Endothelial cell of umbilical vein (primary cell): ENCODE data around the gene NCL. TPM values are rescaled to one million over a fixed set of nuclear protein-coding genes. Genes with fewer than 3 reads are reported as not detected.

Source experiments
- BruUV-seq: library from RNA; stranded (reverse); fragments of 400-500 nt; replicated peaks from 2 replicates; lab custom pipeline; 2021; lab: Mats Ljungman, UMichigan
- CTCF ChIA-PET: fragments of 300-600, 350-600 bp; sonication (Branson Sonifier 250); formaldehyde crosslinking; loops from one replicate; lab custom pipeline; 2021; ENCODE audit warnings: antibody characterized with exemption, inconsistent platforms; lab: Charles Lee
- POLR2A ChIA-PET: fragments of 300-600, 350-600 bp; sonication (Branson Sonifier 250); formaldehyde crosslinking; loops from one replicate; lab custom pipeline; 2021; ENCODE audit warnings: antibody characterized with exemption, inconsistent platforms; lab: Charles Lee
- DNase-seq: peaks from one replicate; pipeline ENCODE4 v3.0.0-alpha.2; 2011; ENCODE audit warnings: low read depth, low spot score
- FAIRE-seq: peaks from 2 replicates; lab custom pipeline; 2011; peaks lifted over from hg19 to GRCh38; lab: Jason Lieb, UNC
- H2AFZ ChIP-seq: 2 replicates; pipeline ENCODE4 v1.6.0; 2012; ENCODE audit warnings: low read depth, low read length, control low read depth, inconsistent platforms
- H3K27ac ChIP-seq: 2 replicates; pipeline ENCODE4 v1.5.1; 2011; ENCODE audit warnings: low read depth, mild to moderate bottlenecking, control low read depth, low read length, moderate library complexity; ENCODE audit not compliant: insufficient read depth
- H3K27me3 ChIP-seq, 2 experiments: 2 replicates each; pipeline versions ENCODE4 v1.6.0 to v1.6.1; 2011; ENCODE audit warnings: low read length in 2 of 2, mixed read lengths in 1 of 2; ENCODE audit not compliant: control insufficient read depth in 2 of 2, insufficient read depth in 2 of 2
- H3K36me3 ChIP-seq, 2 experiments: 2 replicates in 1 of 2; 3 replicates in 1 of 2; pipeline ENCODE4 v1.5.1; 2011; ENCODE audit warnings: low read length in 2 of 2, mild to moderate bottlenecking in 1 of 2, moderate library complexity in 1 of 2; ENCODE audit not compliant: control insufficient read depth in 2 of 2, insufficient read depth in 2 of 2; ENCODE audit errors: extremely low read depth in 1 of 2
- H3K4me1 ChIP-seq: 3 replicates; pipeline ENCODE4 v1.5.1; 2011; ENCODE audit warnings: mild to moderate bottlenecking, low read length; ENCODE audit not compliant: control insufficient read depth, insufficient read depth; ENCODE audit errors: extremely low read depth
- H3K4me2 ChIP-seq: 2 replicates; pipeline ENCODE4 v1.6.1; 2011; ENCODE audit warnings: low read length, control low read depth, mixed read lengths; ENCODE audit not compliant: insufficient read depth
- H3K4me3 ChIP-seq, 3 experiments: fragments of 200-600 bp in 1 of 3; sonication (generic), shearing (Covaris generic) in 1 of 3; replicated peaks in 1 of 3; 2 replicates each; pipeline ENCODE4 v1.5.1; 2011 to 2016; ENCODE audit warnings: control low read depth in 3 of 3, low read length in 3 of 3, mild to moderate bottlenecking in 2 of 3, inconsistent platforms in 1 of 3, low read depth in 1 of 3, moderate library complexity in 1 of 3; ENCODE audit not compliant: insufficient read depth in 1 of 3
- H3K79me2 ChIP-seq: 2 replicates; pipeline ENCODE4 v1.6.0; 2012; ENCODE audit warnings: low read length, inconsistent platforms; ENCODE audit not compliant: control insufficient read depth, insufficient read depth
- H3K9ac ChIP-seq: replicated peaks from 2 replicates; pipeline ENCODE3; 2011; ENCODE audit warnings: low read length, control low read depth; ENCODE audit not compliant: insufficient read depth; ENCODE audit errors: extremely low read depth
- H3K9me1 ChIP-seq: replicated peaks from 3 replicates; pipeline ENCODE4 v1.6.0; 2011; ENCODE audit warnings: mild to moderate bottlenecking, low read length; ENCODE audit not compliant: control insufficient read depth, insufficient read depth; ENCODE audit errors: extremely low read depth
- H3K9me3 ChIP-seq: replicated peaks from 2 replicates; pipeline ENCODE4 v1.5.1; 2012; ENCODE audit warnings: low read length, inconsistent platforms; ENCODE audit not compliant: control insufficient read depth, insufficient read depth
- H4K20me1 ChIP-seq: replicated peaks from 2 replicates; pipeline ENCODE3; 2011; ENCODE audit warnings: mild to moderate bottlenecking, low read length; ENCODE audit not compliant: control insufficient read depth, insufficient read depth; ENCODE audit errors: extremely low read depth
- EZH2 ChIP-seq: IDR thresholded peaks from 2 replicates; pipeline ENCODE4 v1.6.1; 2012; ENCODE audit warnings: borderline replicate concordance, low read depth, mild to moderate bottlenecking, moderate library complexity, low read length, inconsistent platforms; ENCODE audit not compliant: severe bottlenecking
- FOS ChIP-seq: IDR thresholded peaks from 2 replicates; pipeline ENCODE4 v1.6.1; 2011; ENCODE audit warnings: mild to moderate bottlenecking, low read length, moderate library complexity, borderline replicate concordance; ENCODE audit not compliant: insufficient read depth
- GATA2 ChIP-seq: IDR thresholded peaks from 2 replicates; pipeline ENCODE4 v1.7.0; 2011; ENCODE audit warnings: low read depth, mild to moderate bottlenecking, moderate library complexity, mixed read lengths, low read length; ENCODE audit not compliant: insufficient read length, insufficient read depth
- JUN ChIP-seq: IDR thresholded peaks from 2 replicates; pipeline ENCODE4 v1.6.1; 2011; ENCODE audit warnings: borderline replicate concordance, low read depth; ENCODE audit not compliant: insufficient read length, insufficient read depth
- MYC ChIP-seq: IDR thresholded peaks from one replicate; pipeline ENCODE4 v1.6.1; 2011; ENCODE audit warnings: mild to moderate bottlenecking, low read depth, low read length
- POLR2A ChIP-seq: IDR thresholded peaks from 2 replicates; pipeline ENCODE4 v1.6.1; 2012; ENCODE audit warnings: low read depth, mild to moderate bottlenecking, control low read depth, low read length
- POLR2AphosphoS5 ChIP-seq: IDR thresholded peaks from 2 replicates; pipeline ENCODE4 v1.6.1; 2012; ENCODE audit warnings: low read depth, mild to moderate bottlenecking, control low read depth, low read length, moderate library complexity; ENCODE audit not compliant: insufficient read depth
- dilution Hi-C: fragments of 300-500 bp; cut with MboI; formaldehyde crosslinking; loops from one replicate; pipeline ENCODE4 v1.15.0; 2019; ENCODE audit warnings: low sequenced_read_pairs; ENCODE audit not compliant: extremely low pct_ligation_motif_present
- intact Hi-C: fragments of 100-400 bp; cut with micrococcal nuclease; formaldehyde crosslinking; loops from one replicate; pipeline ENCODE4 v1.10.0; 2022
- polyA plus RNA-seq, 4 experiments: library from polyadenylated mRNA; depleted of rRNA in 3 of 4; stranded (reverse) in 3 of 4; unstranded in 1 of 4; fragments of >200 nt; gene quantifications; 2 replicates each; pipeline versions ENCODE4 v1.2.1 to v1.2.3, GENCODE V29; 2011 to 2012; ENCODE audit warnings: missing spikeins in 1 of 4
- total RNA-seq: library from RNA; stranded (reverse); gene quantifications from 2 replicates; pipeline ENCODE4 v1.2.3, GENCODE V29; 2021
- TF ChIP-seq, protein P1 (sequence below): IDR thresholded peaks from 2 replicates; pipeline ENCODE4 v1.6.1; 2011; ENCODE audit not compliant: insufficient read depth, insufficient read length
- TF ChIP-seq, protein P2 (sequence below), 2 donors: IDR thresholded peaks; 1 replicate in 1 of 2; 2 replicates in 1 of 2; pipeline ENCODE4 v1.5.1; 2011; ENCODE audit warnings: low read length in 2 of 2, mild to moderate bottlenecking in 2 of 2, moderate library complexity in 2 of 2, control low read depth in 1 of 2, inconsistent platforms in 1 of 2, low read depth in 1 of 2; ENCODE audit not compliant: insufficient read depth in 1 of 2; ENCODE audit errors: extremely low read depth in 1 of 2

The NCL gene
- total and polyA plus RNA-seq, 2 donors (not counting 3 experiments of a cell fraction or from before 2014, with no cell fraction given), result 35.3 to 708 TPM

DNA sequence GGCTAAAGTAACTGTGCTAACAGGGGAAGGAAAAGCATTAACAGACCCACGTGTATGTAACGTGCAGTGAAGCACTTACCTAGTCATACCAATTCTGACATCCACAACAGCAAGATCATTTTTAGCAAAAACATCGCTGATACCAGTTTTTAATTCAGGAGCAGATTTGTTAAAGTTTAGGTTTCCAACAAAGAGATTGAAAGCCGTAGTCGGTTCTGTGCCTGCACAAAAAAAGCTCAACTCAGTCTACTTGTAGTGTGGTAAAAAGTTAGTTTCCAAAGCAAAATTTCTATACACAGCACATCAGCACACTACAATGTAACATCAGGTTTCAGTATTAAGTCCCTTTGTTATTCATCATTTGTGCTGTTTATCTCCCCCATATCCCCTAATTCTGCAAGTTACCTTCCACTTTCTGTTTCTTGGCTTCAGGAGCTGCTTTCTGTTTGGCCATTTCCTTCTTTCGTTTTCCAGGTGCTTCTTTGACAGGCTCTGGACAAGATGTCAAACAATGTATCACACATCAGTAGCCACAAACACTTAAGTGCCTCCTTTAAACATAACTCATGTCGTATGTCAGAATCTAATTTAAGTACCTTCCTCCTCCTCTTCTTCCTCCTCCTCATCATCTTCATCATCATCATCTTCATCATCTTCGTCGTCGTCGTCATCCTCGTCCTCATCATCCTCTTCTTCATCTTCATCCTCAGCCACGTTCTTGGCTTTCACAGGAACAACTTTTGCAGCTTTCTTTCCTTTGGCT is 4.0 kb downstream of the NCL start:
- H3K9me1 ChIP-seq, result no peaks in the 10 kb centered on the region
- no TSS peak for BruUV-seq
- ChIA-PET CTCF (interaction anchor here (1.4 kb wide), 1 partner anchor 8 kb away, joined by 8 read pairs; no protein-coding TSS in a partner anchor), POLR2A (no interaction called here)
- no peak for DNase-seq
- peak; percentile 12 for FAIRE-seq
- H3K4me3 ChIP-seq, result no peak overlapping the region
- H3K27ac ChIP-seq, result no peak overlapping the region
- peaks cover 15% of the 10 kb centered on the region for H4K20me1 ChIP-seq
- H3K79me2 ChIP-seq, result peaks cover 61% of the 10 kb centered on the region
- no peak overlapping the region for H3K4me2 ChIP-seq
- dilution Hi-C loops (loop anchor here (25.0 kb wide), 1 partner anchor 373 kb away; no protein-coding TSS in a partner anchor), intact Hi-C loops (loop anchor here (5.0 kb wide), 2 partner anchors 97 to 207 kb away; no protein-coding TSS in a partner anchor)
- H3K9me3 ChIP-seq, result no peaks in the 10 kb centered on the region
- no peak overlapping the region for H2AFZ ChIP-seq
- H3K4me1 ChIP-seq, result peaks cover 25% of the 10 kb centered on the region
- peaks cover 54 to 68% of the 10 kb centered on the region in 2 experiments for H3K36me3 ChIP-seq
- no peak overlapping the region for H3K9ac ChIP-seq
- no peak for TF ChIP-seq EZH2
- peak; percentile 39 for TF ChIP-seq POLR2A
- no peaks in the 10 kb centered on the region for H3K27me3 ChIP-seq

DNA sequence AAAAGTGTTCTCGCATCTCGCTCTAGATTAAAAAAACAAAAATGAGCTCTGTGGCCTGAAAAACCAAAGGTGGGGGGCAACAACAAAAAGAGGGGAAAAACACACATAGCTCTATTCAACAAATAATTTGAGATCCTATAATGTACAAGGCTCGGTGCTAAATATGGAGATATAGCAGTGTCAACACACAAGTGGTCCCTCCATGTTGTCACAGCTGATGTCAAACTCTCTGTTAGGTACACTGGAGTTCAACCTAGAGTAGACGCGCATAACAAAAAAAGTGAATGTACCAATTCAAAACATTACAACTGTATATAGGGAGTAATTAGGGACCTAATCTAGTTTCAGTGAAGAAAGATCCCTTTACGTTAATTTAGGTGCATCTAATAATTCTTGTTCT is 5.9 kb downstream of the NCL start:
- dilution Hi-C loops, result loop anchor here (25.0 kb wide), 1 partner anchor 371 kb away; no protein-coding TSS in a partner anchor
- FAIRE-seq (no peak), DNase-seq (no peak)
- ChIA-PET CTCF (interaction anchor here (1.4 kb wide), 1 partner anchor 24 kb away, joined by 3 read pairs; no protein-coding TSS in a partner anchor), POLR2A (no interaction called here)
- Histone ChIP-seq H3K9ac (no peak overlapping the region), H3K36me3 (peaks cover 69 to 78% of the 10 kb centered on the region in 2 experiments), H3K79me2 (peaks cover 50% of the 10 kb centered on the region), H3K4me3 (no peak overlapping the region), H2AFZ (no peak overlapping the region), H3K4me2 (no peak overlapping the region), H3K4me1 (peaks cover 25% of the 10 kb centered on the region), H3K27me3 (no peaks in the 10 kb centered on the region), H4K20me1 (peaks cover 13% of the 10 kb centered on the region), H3K9me3 (no peaks in the 10 kb centered on the region), H3K27ac (no peak overlapping the region), H3K9me1 (no peaks in the 10 kb centered on the region)
- intact Hi-C loops, result no loop called here
- TF ChIP-seq GATA2, result no peak
- no peak for TF ChIP-seq JUN
- TF ChIP-seq POLR2A, result no peak
- TF ChIP-seq EZH2, result no peak
- TF ChIP-seq MYC, result no peak
- TF ChIP-seq, protein P1, sequence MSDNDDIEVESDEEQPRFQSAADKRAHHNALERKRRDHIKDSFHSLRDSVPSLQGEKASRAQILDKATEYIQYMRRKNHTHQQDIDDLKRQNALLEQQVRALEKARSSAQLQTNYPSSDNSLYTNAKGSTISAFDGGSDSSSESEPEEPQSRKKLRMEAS, result no peak
- TF ChIP-seq, protein P2, sequence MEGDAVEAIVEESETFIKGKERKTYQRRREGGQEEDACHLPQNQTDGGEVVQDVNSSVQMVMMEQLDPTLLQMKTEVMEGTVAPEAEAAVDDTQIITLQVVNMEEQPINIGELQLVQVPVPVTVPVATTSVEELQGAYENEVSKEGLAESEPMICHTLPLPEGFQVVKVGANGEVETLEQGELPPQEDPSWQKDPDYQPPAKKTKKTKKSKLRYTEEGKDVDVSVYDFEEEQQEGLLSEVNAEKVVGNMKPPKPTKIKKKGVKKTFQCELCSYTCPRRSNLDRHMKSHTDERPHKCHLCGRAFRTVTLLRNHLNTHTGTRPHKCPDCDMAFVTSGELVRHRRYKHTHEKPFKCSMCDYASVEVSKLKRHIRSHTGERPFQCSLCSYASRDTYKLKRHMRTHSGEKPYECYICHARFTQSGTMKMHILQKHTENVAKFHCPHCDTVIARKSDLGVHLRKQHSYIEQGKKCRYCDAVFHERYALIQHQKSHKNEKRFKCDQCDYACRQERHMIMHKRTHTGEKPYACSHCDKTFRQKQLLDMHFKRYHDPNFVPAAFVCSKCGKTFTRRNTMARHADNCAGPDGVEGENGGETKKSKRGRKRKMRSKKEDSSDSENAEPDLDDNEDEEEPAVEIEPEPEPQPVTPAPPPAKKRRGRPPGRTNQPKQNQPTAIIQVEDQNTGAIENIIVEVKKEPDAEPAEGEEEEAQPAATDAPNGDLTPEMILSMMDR (IDR thresholded peaks at IDR 0.05; ENCODE audit: extremely low read depth in 1 of 2, insufficient read depth in 1 of 2, low read depth in 1 of 2, low read length in 2 of 2), result no peak
- TF ChIP-seq POLR2AphosphoS5, result no peak
- TF ChIP-seq FOS, result no peak
- BruUV-seq, result no TSS peak
